ENCODE data around the gene FCGBP.

DNA sequence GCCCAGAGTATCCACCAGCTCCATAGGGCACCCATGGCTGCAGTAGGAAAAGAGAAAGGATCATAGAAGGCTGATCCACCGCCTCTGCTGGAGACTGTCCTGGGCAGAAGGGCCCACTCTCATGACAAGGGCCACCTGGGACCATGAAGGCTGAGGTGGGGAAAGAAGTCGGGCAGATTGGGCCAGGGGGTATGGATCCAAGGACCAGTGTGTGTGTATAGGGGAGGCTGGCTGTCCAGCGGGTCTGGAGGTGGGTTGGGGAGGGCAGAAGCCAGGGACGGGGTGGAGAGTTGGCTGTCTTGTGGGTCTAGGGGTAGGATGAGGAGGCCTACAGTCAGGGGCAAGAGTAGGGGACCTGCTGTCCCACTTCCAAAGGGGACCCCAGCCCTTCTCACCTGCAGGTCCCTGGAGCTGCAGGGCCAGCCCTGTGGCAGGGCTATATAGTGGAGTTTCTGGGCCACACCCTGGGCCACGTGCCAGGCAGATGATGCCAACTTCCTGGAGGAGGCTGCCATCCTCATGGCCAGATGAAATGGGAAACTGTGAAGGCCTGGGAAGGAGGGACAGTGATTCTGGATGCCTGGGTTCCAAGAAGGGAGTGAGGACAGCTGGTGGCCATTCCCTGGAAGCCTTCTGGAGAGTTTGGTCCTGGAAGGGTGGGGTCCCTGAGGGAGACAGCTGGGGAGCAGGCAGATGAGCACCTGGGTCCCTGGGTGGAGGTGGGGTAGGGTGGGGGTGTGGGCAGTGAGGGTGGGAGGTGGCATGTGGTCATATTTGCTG lies at the start of gene FCGBP:
- TF ChIP-seq POLR2AphosphoS5 (IDR thresholded peaks at IDR 0.05; ENCODE audit: low read depth, low read length) (no peak), POLR2A (IDR thresholded peaks at IDR 0.05; ENCODE audit: borderline replicate concordance, extremely low read depth, insufficient read depth, insufficient read length) (no peak), MAX (IDR thresholded peaks at IDR 0.05) (no peak), ATF3 (IDR thresholded peaks at IDR 0.05) (no peak), RAD21 (IDR thresholded peaks at IDR 0.05; ENCODE audit: low read depth) (no peak)

Measured in HCT116 (cell line).